Measurements from ENCODE around the gene NRIP1. TPM values are rescaled to one million over a fixed set of nuclear protein-coding genes. Genes with fewer than 3 reads are reported as not detected.

The NRIP1 gene
- total and polyA plus RNA-seq, 12 donors: 8.0 to 75.8 (median 46.0) TPM

- intact Hi-C loops (cut with DNase I): no loop called here
- 75 to 90% (median 80%) methylated on average over 2 of the region's 2 CpGs for WGBS, 4 donors
- Histone ChIP-seq H3K4me3 (no peak overlapping the region), H3K4me1 (replicated peaks in 1 of 2) (no peaks in the 10 kb centered on the region), H3K27ac (no peak overlapping the region), H3K27me3 (no peaks in the 10 kb centered on the region), H3K36me3 (replicated peaks in 1 of 2) (no peaks in the 10 kb centered on the region), H3K9me3 (replicated peaks in 1 of 3) (no peaks in the 10 kb centered on the region)
- no peak for DNase-seq
- TF ChIP-seq CTCF (IDR thresholded peaks at IDR 0.05) (no peak), POLR2A (IDR thresholded peaks at IDR 0.05) (no peak)
Observed at GRCh38 chr21:14913638-14914037, 151.2 kb downstream of the NRIP1 start.

- Histone ChIP-seq H3K36me3 (replicated peaks in 1 of 2) (no peaks in the 10 kb centered on the region), H3K27ac (no peak overlapping the region), H3K27me3 (no peaks in the 10 kb centered on the region), H3K9me3 (replicated peaks in 1 of 3) (no peaks in the 10 kb centered on the region), H3K4me3 (no peak overlapping the region), H3K4me1 (replicated peaks in 1 of 2) (no peaks in the 10 kb centered on the region)
- DNase-seq: no peak
- intact Hi-C loops (cut with DNase I): no loop called here
- TF ChIP-seq CTCF (IDR thresholded peaks at IDR 0.05): no peak
- TF ChIP-seq POLR2A (IDR thresholded peaks at IDR 0.05): no peak
Observed at GRCh38 chr21:14911351-14911750, 153.4 kb downstream of the NRIP1 start.
